Neural progenitor cell (in vitro differentiated cells): ENCODE results near the gene SRPK1.

Source experiments
- CTCF ChIP-seq: fragments of 200-600 bp; sonication (generic); IDR thresholded peaks from 2 replicates; pipeline ENCODE4 v1.5.1; 2017; ENCODE audit warnings: antibody characterized with exemption, mild to moderate bottlenecking
- EZH2phosphoT487 ChIP-seq: fragments of 200-600 bp; sonication (generic); IDR thresholded peaks from 2 replicates; pipeline ENCODE4 v1.6.1; 2017; ENCODE audit warnings: antibody characterized with exemption

GRCh38 chr6:35955521-35955920 lies 34.6 kb upstream of the SRPK1 start:
- TF ChIP-seq CTCF (no peak), EZH2phosphoT487 (no peak)
